NT2/D1 (cell line): ENCODE measurements around the gene LGALS7B.

Experiments used
- DNase-seq: peaks from one replicate; pipeline ENCODE4 v3.0.0-alpha.2; 2011; ENCODE audit warnings: low read depth, low spot score
- H3K27me3 ChIP-seq: 2 replicates; pipeline ENCODE4 v1.6.0; 2011; ENCODE audit warnings: mild to moderate bottlenecking; ENCODE audit not compliant: insufficient read length, insufficient read depth
- H3K36me3 ChIP-seq: 2 replicates; pipeline ENCODE4 v1.6.1; 2011; ENCODE audit warnings: mild to moderate bottlenecking, low read length, mixed read lengths; ENCODE audit not compliant: insufficient read depth, insufficient read length
- H3K4me1 ChIP-seq: 2 replicates; pipeline ENCODE4 v1.5.1; 2011; ENCODE audit not compliant: insufficient read depth, insufficient read length
- H3K4me3 ChIP-seq: 2 replicates; pipeline ENCODE4 v1.5.1; 2011; ENCODE audit warnings: low read depth; ENCODE audit not compliant: insufficient read length
- H3K9ac ChIP-seq: 2 replicates; pipeline ENCODE4 v1.6.0; 2011; ENCODE audit warnings: low read depth; ENCODE audit not compliant: insufficient read length
- H3K9me3 ChIP-seq: 2 replicates; pipeline ENCODE4 v1.5.1; 2011; ENCODE audit warnings: mild to moderate bottlenecking, low read length; ENCODE audit not compliant: insufficient read depth
- SUZ12 ChIP-seq: IDR thresholded peaks from 2 replicates; pipeline ENCODE4 v1.6.1; 2011; ENCODE audit not compliant: insufficient read length, insufficient read depth; ENCODE audit errors: extremely low read depth
- YY1 ChIP-seq: IDR thresholded peaks from 2 replicates; pipeline ENCODE4 v1.6.1; 2011; ENCODE audit not compliant: insufficient read length, insufficient read depth
- ZNF274 ChIP-seq: IDR thresholded peaks from 2 replicates; pipeline ENCODE4 v1.6.1; 2011; ENCODE audit warnings: mild to moderate bottlenecking, low read depth, low read length

The LGALS7B gene

DNA sequence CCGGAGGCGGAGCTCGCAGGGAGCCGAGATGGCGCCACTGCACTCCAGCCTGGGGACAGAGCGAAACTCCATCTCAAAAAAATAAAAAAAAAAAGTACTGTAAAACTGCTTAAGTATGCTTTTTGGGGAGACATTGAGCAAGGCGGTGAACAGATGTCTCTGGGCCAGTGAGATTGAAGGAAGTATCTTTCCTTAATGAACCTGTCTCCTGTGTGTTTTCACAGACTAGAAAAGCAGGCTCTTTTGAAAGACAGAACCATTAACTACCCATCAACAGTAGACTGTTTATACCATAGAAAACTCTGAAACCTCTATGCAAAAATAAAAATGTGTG, 44.1 kb downstream of the LGALS7B start:
- no peaks in the 10 kb centered on the region for H3K9me3 ChIP-seq
- DNase-seq = no peak
- peaks cover 36% of the 10 kb centered on the region for H3K36me3 ChIP-seq
- no peaks in the 10 kb centered on the region for H3K27me3 ChIP-seq
- no peak overlapping the region for H3K9ac ChIP-seq
- TF ChIP-seq SUZ12 = no peak
- TF ChIP-seq YY1 = no peak
- TF ChIP-seq ZNF274 = no peak
- peaks cover 1% of the 10 kb centered on the region for H3K4me1 ChIP-seq
- H3K4me3 ChIP-seq = no peak overlapping the region

DNA sequence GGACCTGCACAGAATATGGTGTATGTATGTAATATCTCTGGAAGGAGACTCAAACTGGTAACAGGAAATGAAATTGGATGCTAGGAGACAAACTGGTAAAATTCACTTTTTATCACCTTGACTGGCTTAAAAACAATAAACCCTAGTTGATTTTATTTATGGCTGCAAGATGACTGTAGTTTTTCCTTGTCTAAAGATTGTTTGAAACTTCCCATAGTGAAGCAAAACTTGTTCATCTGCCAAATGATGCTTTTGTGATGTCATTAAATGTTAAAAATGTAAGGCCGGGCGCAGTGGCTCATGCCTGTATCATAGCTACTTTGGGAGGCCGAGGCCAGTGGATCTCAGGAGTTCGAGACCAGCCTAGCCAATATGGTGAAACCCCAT, 45.1 kb downstream of the LGALS7B start:
- no peak for DNase-seq
- H3K9me3 ChIP-seq = no peaks in the 10 kb centered on the region
- H3K36me3 ChIP-seq = peaks cover 47% of the 10 kb centered on the region
- H3K4me3 ChIP-seq = no peak overlapping the region
- peaks cover 5% of the 10 kb centered on the region for H3K4me1 ChIP-seq
- TF ChIP-seq SUZ12 (no peak), YY1 (no peak), ZNF274 (no peak)
- H3K27me3 ChIP-seq = no peaks in the 10 kb centered on the region
- no peak overlapping the region for H3K9ac ChIP-seq

DNA sequence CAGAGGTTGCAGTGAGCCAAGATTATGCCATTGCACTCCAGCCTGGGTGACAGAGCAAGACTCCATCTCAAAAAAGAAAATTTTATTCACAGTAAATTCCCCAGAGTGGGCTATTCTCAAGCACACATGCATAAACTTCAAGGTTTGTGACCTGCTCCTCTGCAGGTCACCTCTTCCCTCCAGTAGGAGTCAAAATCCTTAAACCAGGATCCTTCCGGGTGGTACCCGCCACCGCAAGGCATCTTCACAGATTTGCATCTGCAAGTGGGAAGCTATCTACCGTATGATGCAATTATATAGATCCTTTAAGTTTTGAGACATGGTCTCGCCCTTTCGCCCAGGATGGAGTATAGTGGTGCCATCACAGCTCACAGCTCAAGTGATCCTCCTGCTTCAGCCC, 45.6 kb downstream of the LGALS7B start:
- Histone ChIP-seq H3K4me1 (peaks cover 5% of the 10 kb centered on the region), H3K9ac (no peak overlapping the region), H3K9me3 (no peaks in the 10 kb centered on the region), H3K36me3 (peaks cover 52% of the 10 kb centered on the region), H3K27me3 (no peaks in the 10 kb centered on the region), H3K4me3 (no peak overlapping the region)
- DNase-seq = no peak
- TF ChIP-seq YY1 (no peak), SUZ12 (no peak), ZNF274 (no peak)

DNA sequence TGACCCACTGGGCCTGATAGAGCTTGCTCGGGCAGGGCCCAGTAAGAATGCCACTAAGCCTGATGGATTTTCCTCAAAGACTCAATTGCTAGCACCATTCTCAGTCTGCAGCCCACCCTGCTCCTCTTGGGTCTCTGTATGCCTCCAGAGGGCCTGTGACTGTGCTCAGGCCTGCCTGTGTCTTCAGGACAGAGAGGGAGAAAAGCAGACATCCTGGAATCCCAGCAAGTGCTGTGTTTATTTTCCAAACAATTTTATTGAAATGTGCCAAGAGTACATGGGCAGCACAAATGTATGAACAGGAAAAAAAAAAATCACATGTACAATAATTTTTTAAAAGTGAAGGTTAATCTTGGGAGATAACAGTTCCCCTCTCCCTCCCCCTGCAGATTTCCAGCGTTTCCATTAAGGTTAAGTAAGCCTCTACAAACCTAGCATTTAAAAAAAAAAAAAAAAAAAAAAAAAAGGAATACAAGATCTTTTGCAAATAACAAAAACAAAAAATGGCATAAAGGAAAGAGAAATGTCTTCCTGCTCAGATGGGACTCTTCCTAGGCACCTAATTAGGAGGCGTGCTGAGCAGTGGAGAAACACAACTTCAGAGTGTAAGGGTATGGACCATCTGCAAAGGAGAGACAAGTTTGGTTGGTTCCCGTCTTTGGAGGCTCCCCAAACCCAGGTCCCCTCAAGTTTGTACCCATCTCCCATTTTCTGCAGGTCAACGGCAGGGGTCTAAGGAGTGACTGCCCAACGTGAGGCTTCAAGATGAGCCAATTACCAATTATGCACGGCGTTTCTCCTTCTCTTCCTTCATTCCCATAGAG, 47.4 kb downstream of the LGALS7B start:
- Histone ChIP-seq H3K9me3 (no peaks in the 10 kb centered on the region), H3K4me1 (peaks cover 5% of the 10 kb centered on the region), H3K4me3 (no peak overlapping the region), H3K9ac (no peak overlapping the region), H3K36me3 (peaks cover 60% of the 10 kb centered on the region), H3K27me3 (no peaks in the 10 kb centered on the region)
- no peak for TF ChIP-seq ZNF274
- no peak for TF ChIP-seq SUZ12
- no peak for TF ChIP-seq YY1
- DNase-seq = no peak

DNA sequence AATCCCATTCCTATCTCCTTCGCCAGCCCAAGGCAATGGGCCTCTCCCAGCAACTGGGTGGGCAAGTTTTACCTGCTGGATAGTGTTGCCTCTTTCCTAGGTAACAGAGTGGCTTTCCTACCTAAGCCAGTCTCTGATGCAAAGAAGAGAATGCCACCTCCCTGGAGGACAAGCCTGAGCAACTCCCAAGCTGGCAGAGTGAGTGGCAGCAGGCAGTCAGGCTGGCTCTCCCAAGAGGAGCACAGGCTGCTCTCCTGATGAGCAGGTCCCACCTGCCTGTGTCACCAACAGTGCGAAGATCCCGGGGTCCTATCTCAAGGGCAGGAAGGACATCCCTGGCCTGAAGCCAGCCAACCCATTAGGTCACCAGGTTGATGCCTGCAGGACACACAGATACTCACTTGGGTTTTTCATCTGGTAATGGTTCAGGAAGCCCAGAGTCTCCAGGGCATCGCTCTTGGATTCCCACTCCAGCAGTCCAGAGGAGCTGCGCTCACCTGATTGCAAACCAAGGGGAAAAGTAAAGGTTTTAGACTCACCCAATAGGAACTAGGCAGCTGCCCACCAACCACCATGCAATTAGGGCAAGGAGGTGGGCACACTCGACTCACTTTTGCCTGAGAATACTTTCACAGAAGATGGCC, 48.1 kb downstream of the LGALS7B start:
- Histone ChIP-seq H3K36me3 (peaks cover 67% of the 10 kb centered on the region), H3K27me3 (no peaks in the 10 kb centered on the region), H3K9me3 (no peaks in the 10 kb centered on the region), H3K4me3 (no peak overlapping the region), H3K4me1 (peaks cover 5% of the 10 kb centered on the region), H3K9ac (no peak overlapping the region)
- no peak for DNase-seq
- TF ChIP-seq SUZ12 (no peak), YY1 (no peak), ZNF274 (no peak)

DNA sequence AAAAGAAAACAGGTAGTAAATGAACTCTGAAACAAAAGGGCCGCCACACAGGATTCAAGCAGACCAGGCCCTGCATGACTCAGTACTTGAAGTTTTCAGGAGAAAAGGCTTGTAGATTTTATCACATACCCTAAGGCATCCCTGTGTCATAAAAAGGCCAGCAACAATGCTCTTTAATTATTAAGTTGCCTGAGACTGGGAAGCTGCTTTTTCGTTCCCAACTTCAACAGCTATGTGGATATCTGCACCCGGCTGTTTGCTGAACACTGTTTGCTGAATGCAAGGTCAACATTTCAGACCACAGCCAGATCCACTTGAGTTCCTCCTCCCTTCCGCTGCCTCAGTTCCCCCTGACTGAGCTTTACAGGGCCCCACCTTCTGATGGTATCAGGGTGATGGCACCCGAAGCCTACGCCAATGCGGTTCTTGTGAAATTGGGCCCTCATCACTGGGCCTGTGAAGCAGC, 48.7 kb downstream of the LGALS7B start:
- peak overlapping the region; percentile 28 for H3K9ac ChIP-seq
- TF ChIP-seq YY1 = no peak
- TF ChIP-seq SUZ12 = no peak
- no peak for TF ChIP-seq ZNF274
- no peak for DNase-seq
- peaks cover 7% of the 10 kb centered on the region for H3K4me1 ChIP-seq
- no peaks in the 10 kb centered on the region for H3K27me3 ChIP-seq
- no peaks in the 10 kb centered on the region for H3K9me3 ChIP-seq
- H3K4me3 ChIP-seq = no peak overlapping the region
- peaks cover 73% of the 10 kb centered on the region for H3K36me3 ChIP-seq

DNA sequence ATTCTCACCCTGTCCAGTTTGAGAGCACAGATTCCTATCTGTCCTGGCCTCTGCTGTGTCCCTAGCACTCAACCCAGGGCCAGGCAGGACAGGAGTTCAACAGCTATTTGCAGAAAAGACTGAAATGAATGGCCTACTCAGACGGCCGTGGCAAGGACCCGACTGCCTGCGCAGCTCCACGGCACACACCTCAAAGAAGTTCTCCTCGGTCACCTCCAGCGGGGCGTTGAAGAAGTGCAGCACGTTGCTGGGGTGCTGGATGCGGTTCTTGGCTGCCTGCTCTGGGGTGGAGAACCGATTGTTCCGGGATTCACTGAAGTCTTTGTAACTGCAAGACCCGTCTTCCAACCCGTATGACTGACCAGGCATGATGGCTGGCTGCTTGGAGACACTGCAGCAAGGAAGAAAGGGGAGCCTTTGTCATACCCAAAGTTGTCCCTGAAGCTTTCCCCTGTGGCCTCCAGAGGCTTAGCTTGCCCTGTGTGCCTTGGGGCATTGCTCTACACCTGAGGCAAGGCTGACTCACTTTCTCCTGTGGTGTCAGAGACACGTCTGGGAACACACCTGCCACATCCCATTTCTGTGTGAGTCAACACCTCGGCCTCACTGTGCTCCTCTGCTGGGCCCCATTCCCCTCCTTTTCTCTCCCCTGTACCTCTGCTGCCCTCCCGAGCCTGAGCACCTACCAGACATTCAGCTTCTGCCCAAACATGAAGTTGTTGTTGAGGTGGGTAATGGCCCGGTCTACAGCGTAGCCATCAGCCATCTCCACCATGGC, 49.4 kb downstream of the LGALS7B start:
- TF ChIP-seq YY1 (no peak), ZNF274 (no peak), SUZ12 (no peak)
- Histone ChIP-seq H3K27me3 (no peaks in the 10 kb centered on the region), H3K9ac (peak overlapping the region; percentile 28), H3K4me3 (no peak overlapping the region), H3K9me3 (no peaks in the 10 kb centered on the region), H3K4me1 (peaks cover 11% of the 10 kb centered on the region), H3K36me3 (peaks cover 80% of the 10 kb centered on the region)
- DNase-seq = no peak
